Measurements from ENCODE around the gene RNF4. TPM values are rescaled to one million over a fixed set of nuclear protein-coding genes. Genes with fewer than 3 reads are reported as not detected.
"Not testable (repeated sequence)": the region's sequence is repeated elsewhere in the genome, so short reads cannot be mapped to it uniquely, and the experiment has no call there.

RNF4 gene
- total RNA-seq, 1 donor from 2014 or later: 74.2 TPM

DNA sequence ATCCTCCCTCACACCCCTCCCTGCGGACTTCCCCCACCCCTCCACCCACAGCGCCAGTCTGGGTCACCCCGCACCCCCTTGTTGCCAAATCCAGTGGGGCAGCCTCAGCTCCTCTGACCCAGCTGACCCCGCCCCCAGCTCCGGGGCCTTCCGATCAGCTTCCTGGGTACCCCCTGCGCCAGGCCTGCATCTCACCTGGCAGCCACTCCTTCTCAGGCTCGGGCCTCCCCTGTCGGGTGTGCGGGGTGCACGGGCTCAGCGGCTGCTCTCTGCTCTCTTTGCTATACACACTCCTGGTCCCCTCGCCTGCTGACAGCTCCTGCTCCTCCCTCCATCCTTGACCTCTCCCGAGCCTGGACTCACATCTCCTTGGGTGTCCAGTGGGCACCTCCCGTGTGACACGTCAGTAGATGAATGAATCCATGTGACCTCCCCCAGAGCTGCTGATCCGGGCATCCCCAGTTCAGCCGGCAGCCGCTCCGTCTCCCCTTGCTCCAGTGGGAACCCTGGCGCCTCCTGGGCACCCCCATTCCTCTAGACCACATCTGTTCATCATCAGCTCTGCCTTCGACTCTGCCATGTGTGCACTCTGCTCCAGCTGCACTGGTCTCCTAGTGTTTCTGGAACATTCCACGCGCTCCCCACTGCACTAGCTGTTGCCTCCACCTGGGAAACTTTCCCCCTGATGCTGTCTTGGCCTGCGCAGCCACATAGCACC is 40.3 kb upstream of the RNF4 start:
- TF ChIP-seq CTCF (conservative IDR thresholded peaks at IDR 0.05): no peak
- Mint-ChIP-seq H3K4me1 (peaks cover 6% of the 10 kb centered on the region), H3K9me3 (no peaks in the 10 kb centered on the region), H3K4me3 (no peak overlapping the region), H3K27me3 (ENCODE audit: low read depth) (peaks cover 5% of the 10 kb centered on the region), H3K36me3 (ENCODE audit: low read depth) (no peaks in the 10 kb centered on the region), H3K27ac (ENCODE audit: unreplicated experiment) (peak overlapping the region; percentile 16)
- no peak for DNase-seq (ENCODE audit: low read depth, low spot score)

- not testable (repeated sequence) for H3K27me3 Mint-ChIP-seq (ENCODE audit: low read depth); DNase-seq (ENCODE audit: low read depth, low spot score); H3K27ac Mint-ChIP-seq (ENCODE audit: unreplicated experiment); H3K36me3 Mint-ChIP-seq (ENCODE audit: low read depth); H3K9me3 Mint-ChIP-seq; H3K4me3 Mint-ChIP-seq
- peaks cover 11% of the 10 kb centered on the region for H3K4me1 Mint-ChIP-seq
These were observed 38.8 kb upstream of the RNF4 start for GRCh38 chr4:2429945-2430757.

DNA sequence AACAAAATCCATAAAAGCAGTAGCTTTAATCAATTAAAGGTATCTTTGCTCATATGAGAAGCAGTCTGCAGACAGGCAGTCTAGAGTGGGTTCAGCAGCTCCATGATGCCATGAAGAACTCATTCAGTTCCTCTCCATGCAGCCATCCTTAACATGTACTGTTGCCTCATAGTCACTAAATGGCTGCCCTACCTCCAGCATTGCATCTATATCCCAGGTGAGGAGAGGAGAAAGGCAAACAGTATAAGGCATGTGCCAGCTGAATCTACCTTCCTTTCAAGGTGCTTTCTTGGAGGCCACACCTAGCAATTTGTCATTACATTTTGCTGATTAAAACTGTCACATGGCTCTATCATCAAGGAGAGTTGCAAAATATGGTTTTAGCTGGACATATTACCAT is 36.9 kb upstream of the RNF4 start:
- no peak for TF ChIP-seq CTCF (conservative IDR thresholded peaks at IDR 0.05)
- Mint-ChIP-seq H3K27ac (ENCODE audit: unreplicated experiment) (no peak overlapping the region), H3K27me3 (ENCODE audit: low read depth) (no peaks in the 10 kb centered on the region), H3K4me3 (no peak overlapping the region), H3K4me1 (peaks cover 11% of the 10 kb centered on the region), H3K36me3 (ENCODE audit: low read depth) (no peaks in the 10 kb centered on the region), H3K9me3 (no peaks in the 10 kb centered on the region)
- no peak for DNase-seq (ENCODE audit: low read depth, low spot score)

GRCh38 chr4:2432991-2433530 is 35.8 kb upstream of the RNF4 start:
- H3K27me3 Mint-ChIP-seq (ENCODE audit: low read depth): no peaks in the 10 kb centered on the region
- H3K9me3 Mint-ChIP-seq: no peaks in the 10 kb centered on the region
- H3K4me1 Mint-ChIP-seq: peaks cover 11% of the 10 kb centered on the region
- TF ChIP-seq CTCF (conservative IDR thresholded peaks at IDR 0.05): no peak
- peak; percentile 22 for DNase-seq (ENCODE audit: low read depth, low spot score)
- H3K27ac Mint-ChIP-seq (ENCODE audit: unreplicated experiment): no peak overlapping the region
- no peak overlapping the region for H3K4me3 Mint-ChIP-seq
- no peaks in the 10 kb centered on the region for H3K36me3 Mint-ChIP-seq (ENCODE audit: low read depth)

- no peak for DNase-seq (ENCODE audit: low read depth, low spot score)
- no peaks in the 10 kb centered on the region for H3K27me3 Mint-ChIP-seq (ENCODE audit: low read depth)
- no peak overlapping the region for H3K27ac Mint-ChIP-seq (ENCODE audit: unreplicated experiment)
- H3K4me1 Mint-ChIP-seq: peaks cover 11% of the 10 kb centered on the region
- no peaks in the 10 kb centered on the region for H3K36me3 Mint-ChIP-seq (ENCODE audit: low read depth)
- TF ChIP-seq CTCF (conservative IDR thresholded peaks at IDR 0.05): no peak
- H3K9me3 Mint-ChIP-seq: no peaks in the 10 kb centered on the region
- H3K4me3 Mint-ChIP-seq: no peak overlapping the region
These were observed 35.1 kb upstream of the RNF4 start for GRCh38 chr4:2433609-2434350.

Data from neural crest cell (in vitro differentiated cells).